GM19023 (cell line): ENCODE data around the gene VKORC1.
"Not testable (repeated sequence)": the region's sequence is repeated elsewhere in the genome, so short reads cannot be mapped to it uniquely, and the experiment has no call there.

Experiments used
- ATAC-seq: cut with Tn5 transposase; IDR thresholded peaks from one replicate; pipeline ENCODE4 v1.9.1; 2021; ENCODE audit warnings: mild to moderate bottlenecking, moderate library complexity; ENCODE audit not compliant: unreplicated experiment

VKORC1 gene

GRCh38 chr16:31094424-31095120 lies at the start of gene VKORC1:
Gene VKORC1, minus strand, starts transcription at chr16:31094797. Its CDS starts 68 bp downstream, at chr16:31094729.
- ATAC-seq: peak; percentile 81

DNA sequence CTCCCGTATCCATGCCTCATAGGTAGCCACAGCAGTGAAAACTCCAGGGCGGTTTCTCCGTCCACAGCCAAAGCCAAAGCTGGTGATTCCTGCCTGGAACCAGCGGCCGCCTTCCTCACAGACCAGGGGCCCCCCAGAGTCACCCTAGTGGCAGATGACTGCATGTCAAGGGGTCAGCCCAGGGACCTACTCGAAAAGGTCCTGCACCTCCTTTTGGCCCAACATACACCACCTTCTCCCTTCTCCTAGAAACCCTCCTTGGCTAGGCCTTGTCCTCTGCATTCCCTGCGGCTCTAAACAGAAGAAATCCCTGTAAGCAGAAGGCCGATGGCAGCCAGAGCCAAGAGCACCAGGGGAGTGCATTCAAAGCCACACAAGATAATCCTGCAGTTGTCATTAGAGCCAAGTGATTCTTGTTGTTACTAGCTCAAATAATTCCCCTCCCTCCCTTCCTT lies 49.1 kb upstream of the VKORC1 start:
- no peak for ATAC-seq

GRCh38 chr16:31143011-31143693 lies 48.6 kb upstream of the VKORC1 start:
- ATAC-seq: no peak

DNA sequence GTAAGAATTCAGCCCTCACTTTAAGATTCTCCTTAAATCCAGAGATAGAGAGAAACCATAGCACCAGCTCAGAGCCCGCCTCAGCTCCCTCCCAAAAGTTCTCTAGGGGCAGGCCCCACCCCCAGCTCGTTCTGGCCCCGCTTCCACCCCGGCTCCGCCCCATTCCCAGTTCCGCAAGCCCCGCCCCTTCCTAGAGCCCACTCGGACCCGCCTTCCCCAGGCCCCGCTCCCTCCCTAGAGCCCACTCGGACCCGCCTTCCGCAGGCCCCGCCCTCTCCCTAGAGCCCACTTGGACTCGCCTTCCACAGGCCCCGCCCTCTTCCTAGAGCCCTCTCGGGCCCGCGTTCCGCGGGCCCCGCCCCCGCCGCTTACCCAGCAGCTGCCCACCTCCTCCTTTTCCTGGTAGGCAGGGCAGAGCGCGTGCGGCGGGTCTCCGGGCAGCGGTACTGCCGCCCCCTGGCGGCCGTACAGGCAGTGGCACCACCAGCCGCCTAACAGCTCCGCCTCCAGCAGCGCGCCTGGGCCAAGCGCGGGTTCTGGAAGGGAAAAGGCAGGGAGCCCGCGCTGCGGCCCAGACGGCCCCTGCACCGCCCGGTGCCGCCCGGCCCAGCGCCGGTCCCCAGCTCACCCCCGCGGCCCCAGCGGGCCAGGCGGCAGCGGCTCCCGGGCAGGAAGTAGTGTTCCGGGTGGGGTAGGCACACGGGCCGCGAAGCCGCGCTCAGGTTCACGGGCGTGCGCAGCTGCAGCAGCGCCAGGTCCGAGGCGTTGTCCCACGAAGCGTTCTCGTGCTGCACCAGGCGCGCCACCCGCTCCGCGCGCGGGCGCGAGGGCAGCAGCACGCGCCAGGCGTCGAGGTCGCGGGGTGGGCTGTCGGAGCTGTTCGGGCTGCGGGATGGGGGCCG lies 47.8 kb upstream of the VKORC1 start:
- peak; percentile 87 for ATAC-seq

GRCh38 chr16:31141489-31142108 lies 47.0 kb upstream of the VKORC1 start:
- ATAC-seq: peak; percentile 1

- ATAC-seq: not testable (repeated sequence)
Measured at GRCh38 chr16:31141071-31141469, 46.5 kb upstream of the VKORC1 start.

DNA sequence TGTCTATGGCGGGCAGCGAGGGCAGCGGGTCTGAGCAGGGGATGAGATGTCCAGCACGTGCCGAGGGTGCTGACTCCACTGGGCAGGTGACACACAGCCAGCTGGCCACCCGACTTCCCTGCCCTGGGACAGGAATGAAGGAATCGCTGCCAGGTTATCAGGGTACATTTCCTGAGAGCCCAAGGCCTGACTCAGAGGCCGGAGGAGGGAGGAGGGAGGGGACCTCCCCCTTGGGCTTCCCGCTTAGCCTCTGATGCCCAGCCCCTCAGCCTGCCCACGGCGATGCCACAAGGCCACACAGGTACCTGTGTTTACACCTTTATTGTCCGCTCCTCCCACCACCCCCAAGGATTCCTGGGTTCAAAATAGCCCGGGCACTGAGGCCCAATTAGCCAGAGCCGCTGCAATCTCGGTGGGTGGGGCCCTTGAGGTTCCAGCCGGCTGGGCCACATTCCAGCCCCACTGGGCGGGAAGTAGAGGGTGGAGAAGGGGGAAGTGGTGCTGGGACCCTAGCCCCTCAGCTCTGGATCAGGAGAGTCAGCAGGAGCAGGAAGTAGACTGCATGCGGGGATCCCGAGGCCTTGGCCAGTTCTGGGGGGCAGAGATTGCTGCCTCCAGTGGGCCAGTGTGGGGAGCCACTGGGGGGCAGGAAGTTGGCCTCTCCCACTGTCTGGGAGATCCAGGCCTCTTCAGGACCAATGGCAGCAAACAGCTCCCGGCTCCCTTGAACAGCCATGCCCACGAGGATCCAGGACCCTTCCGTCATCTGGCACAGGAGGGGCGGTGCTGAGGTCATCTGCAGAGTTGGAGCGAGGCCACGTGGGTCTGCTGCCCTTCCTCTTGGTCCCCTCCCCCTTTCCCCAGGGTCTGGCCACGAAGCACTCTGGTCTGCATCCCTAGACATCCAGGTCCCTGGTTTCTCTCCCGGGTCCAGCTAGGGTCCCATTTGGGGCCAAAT lies 44.3 kb upstream of the VKORC1 start:
- ATAC-seq: no peak

DNA sequence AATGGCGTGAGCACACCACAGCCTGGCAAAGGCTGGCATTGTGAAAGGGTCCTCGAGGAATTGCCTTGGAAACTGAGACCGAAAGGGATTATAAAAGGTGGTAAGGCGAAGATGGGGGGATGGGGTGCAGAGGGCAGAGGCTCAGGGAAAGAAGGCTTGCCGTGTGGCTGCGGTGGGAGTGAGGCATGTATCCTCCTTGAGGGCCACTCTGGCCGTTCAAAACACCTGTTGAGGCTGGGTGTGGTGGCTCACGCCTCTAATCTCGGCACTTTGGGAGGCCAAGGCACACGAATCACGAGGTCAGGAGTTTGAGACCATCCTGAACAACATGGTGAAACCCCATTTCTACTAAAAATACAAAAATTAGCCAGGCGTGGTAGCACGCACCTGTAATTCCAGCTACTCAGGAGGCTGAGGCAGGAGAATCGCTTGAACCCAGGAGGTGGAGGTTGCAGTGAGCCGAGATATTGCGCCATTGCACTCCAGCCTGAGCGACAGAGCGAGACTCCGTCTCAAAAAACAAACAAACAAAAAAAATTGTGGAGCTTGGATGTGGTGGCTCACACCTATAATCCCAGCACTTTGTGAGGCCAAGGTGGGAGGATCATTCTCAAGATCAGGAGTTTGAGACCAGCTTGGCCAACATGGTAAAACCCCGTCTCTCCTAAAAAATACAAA lies 42.4 kb upstream of the VKORC1 start:
- ATAC-seq: not testable (repeated sequence)

DNA sequence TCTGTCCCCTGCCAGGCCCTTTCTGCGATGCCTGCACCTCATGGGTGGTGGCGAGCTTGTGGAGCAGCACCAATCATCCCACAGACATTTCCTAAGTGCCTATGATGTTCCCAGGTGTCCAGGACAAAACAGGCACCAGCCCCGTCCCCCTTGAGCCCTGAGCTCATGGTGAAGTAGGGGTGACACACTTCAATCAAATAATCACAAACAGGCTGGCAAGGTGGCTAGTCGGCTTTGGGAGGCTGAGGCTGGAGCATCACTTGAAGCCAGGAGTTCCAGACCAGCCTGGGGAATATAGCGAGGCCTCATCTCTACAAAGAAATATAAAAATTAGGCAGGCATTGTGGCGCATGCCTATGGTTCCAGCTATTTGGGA lies 41.7 kb upstream of the VKORC1 start:
- no peak for ATAC-seq

- no peak for ATAC-seq
Measured at GRCh38 chr16:31135535-31136286, 41.1 kb upstream of the VKORC1 start, which contains the start of gene PRSS8. Gene PRSS8, minus strand, starts transcription at chr16:31135727. Its CDS starts 229 bp downstream, at chr16:31135498.

DNA sequence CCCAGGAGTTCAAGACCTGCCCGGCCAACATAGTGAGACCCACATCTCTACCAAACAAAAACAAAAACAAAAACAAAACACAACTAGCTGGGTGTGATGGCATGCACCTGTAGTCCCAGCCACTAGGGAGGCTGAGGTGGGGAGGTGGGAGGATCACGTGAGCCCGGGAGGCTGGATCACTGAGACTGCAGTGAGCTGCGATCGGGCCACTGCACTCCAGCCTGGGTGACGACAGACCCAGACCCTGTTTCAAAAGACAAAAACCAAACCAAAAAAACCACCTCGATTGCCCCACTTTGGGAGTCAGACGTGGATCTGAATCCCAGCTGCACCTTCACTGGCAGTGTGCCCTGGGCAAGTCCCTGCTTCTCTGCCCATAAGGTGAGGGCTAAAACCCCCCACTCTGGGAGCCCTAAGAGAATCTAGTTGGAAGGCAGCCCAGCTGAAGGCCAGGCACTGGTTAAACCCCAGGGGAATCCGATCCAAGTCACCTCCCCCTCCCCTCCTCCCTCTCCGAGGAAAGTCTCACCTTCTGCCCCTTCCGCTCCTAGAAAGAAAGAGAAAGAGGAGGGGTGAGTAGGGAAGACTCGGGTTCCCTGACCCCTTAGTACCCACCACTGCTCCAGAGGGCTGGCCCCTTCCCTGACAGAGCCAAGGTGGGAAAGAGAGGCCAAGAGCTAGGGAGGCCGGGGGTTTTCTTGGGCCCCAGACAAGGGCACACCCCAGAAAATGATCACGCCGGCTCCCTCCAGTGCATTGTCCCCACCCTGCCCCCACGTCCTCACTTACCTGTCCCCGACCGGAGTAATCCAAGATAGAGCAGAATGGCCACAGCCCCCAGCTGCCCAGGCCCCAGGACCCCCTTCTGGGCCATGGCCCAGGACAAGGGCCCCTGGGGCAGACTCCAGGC lies 40.3 kb upstream of the VKORC1 start:
- ATAC-seq: no peak

DNA sequence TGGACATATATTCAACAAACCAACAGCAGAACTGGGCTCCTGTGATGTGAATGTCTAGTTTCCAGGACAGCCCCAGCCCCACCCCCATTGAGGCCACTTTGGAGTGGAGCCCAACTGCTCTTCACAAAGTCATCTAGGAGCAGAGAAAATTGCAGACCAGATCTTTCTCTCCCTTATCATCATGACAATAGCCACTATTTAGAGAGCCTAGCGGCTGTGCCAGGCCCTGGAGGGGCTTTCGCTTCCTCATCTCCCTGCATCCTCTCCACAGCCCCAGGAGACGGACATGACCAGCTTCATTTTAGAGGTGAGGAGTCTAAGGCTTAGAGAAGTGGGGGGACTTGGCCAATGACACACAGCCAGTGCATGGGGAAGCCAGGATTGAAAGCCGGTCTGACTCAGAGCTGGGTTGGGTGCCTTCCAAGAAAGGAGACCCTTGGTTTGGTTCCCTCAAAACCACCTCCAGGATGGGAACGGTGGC lies 39.5 kb upstream of the VKORC1 start:
- ATAC-seq: no peak

GRCh38 chr16:31133046-31133501 lies 38.5 kb upstream of the VKORC1 start:
- ATAC-seq: no peak

DNA sequence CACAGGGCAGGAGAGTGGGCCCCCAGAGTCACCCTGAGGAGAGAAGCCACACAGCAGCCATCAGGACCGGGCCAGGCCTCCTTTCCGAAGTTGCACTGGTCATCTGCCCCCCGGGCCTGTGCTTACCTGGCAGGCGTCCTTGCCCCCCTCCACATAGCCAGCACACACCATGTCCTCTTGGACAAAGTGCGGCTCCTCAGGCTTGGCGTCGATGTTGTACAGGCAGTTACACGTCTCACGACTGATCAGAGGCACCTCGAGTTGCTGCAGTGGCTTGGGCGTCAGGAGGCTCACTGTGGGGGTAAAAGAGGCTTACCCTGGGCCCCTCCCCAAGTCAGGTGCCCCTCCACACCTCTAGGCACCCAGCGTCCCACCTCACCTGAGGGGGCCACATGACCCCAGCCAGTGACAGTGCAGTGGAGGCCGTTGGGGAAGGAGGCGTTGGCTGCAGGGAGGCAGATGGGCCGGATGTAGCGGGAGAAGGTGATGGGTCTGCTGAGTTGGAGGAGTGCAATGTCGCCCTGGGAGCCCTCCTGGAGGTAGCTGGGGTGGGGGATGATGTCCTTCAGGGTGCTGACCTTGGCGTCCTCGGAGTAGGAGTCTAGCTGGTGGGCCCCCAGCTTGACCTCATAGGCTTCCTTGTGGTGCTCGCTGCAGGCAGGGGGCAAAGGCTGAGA lies 37.8 kb upstream of the VKORC1 start:
- no peak for ATAC-seq

DNA sequence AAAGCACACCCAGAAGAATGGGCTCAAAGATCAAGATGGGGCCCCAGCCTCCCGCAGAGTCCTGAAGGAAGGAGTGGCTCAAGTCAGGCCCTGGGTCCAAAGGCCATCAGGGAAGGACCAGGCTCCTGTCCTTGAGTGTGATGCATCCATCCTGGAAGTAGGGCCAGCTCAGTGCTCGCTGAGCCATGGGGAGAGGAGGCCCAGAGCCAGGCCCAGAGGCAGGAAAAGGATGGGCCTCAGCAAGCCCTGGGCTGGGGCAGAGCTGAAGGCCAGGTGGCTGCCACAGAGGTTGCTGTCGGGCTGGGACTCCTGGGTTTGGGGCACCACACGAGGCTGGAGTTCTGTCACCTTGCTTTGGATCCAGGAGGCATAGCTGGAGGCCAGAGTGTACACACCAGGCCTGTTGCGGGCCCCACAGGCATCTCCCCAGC lies 37.3 kb upstream of the VKORC1 start:
- ATAC-seq: no peak

DNA sequence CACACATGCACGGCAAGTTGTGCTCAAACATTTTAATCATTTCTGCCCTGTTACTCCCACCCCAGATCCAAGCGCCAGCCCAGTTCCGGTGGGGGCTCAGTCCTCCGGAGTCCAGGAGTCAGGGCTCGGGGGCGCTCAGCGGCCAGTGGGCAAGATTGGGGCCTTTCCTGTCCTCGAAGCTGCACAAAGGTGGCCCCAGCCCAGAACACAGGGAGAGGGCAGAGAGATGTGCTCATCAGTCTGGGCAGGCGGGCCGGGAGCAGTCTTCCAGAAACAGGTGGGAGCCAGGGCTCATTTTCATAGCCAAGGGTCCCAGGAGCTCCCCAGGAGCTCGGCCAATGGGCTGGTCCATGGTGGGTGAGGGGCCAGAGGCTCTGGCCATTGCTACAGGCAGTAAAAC lies 36.8 kb upstream of the VKORC1 start:
- ATAC-seq: no peak

DNA sequence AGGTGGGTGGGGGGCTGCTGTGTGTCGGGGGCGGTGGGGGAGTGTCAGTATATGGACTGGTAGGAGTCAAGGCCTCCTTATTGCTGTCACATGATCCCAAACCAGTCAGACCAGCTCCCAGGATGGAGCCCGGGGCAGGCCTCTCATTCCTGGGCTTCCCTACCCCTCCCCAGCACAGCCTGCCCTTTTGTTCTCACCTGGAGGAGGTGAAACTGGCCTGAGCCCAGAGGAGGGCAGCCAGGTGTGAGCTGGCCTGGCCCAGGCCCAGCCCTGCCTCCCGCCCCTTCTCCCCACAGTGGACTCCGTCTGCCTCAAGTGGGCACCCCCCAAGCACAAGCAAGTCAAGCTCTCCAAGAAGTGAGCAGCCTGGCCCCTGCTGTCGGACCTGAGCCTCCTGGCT lies 36.3 kb upstream of the VKORC1 start:
- ATAC-seq: no peak
